T follicular helper cell (primary cell): Measurements from ENCODE around the gene PSG1.
"Not testable (repeated sequence)": the region's sequence is repeated elsewhere in the genome, so short reads cannot be mapped to it uniquely, and the experiment has no call there.

ENCODE experiments used
- DNase-seq: peaks from one replicate; pipeline ENCODE4 v3.0.0-alpha.2; 2020; ENCODE audit warnings: low read depth

PSG1 gene

DNA sequence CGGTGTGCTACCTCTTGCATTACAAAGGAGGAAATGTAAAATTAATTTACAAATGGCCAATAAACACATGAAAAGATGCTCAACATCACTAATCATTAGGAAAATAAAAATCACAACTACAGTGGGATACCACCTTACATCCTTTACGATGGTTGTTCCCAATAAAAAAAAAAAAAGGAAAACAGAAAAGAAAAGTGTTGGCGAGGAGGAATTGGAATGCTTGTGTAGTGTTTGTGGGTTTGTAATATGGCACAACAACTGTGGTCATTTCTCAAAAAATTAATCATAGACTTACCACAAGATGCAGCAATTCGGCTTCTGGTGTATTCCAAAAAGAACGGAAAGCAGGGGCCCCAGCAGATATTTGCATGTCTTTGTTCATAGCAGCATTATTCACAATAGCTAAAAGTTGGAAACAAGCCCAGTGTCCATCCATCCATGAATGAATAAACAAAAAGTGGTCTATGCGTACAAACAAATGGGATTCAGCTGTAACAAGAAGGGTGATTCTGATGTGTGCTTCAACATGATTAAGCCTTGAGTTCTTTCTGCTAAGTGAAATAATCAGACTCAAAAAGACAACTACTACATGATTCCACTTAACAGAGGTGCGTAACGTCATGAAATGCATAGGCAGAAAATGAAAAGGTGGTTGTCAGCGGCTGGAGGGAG is 58.1 kb downstream of the PSG1 start:
- DNase-seq: not testable (repeated sequence)

DNA sequence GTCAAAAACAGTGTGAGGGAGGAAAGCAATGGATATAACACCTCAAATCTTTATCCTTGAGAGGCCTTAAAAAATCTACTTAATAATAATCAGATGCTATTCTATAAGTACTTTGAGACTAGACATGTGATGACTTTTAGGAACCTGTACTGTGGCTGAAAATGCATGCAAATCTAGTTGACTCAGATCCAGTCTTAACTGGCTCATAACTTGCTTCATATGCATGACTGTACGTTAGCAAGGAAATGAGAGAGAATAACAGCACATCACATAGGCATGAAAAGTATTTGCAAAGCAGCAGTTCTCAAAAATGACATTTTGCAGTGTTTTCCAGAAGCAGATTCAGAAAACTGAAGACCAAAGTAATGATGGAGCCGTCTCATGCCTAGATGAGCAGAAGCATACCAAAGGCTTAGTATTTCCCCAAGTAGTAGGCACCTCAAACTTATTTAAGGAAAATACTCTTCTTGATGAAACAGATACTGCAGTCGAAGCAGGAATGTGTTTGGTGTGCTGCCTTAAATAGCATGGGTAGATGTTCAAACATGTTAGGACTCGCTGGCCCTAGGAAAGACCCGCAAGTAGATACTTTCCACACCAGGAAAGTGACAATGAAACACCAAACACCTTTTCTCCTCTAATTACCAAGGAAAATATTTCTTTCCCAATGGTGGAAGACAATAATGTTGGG is 59.4 kb downstream of the PSG1 start:
- not testable (repeated sequence) for DNase-seq

DNA sequence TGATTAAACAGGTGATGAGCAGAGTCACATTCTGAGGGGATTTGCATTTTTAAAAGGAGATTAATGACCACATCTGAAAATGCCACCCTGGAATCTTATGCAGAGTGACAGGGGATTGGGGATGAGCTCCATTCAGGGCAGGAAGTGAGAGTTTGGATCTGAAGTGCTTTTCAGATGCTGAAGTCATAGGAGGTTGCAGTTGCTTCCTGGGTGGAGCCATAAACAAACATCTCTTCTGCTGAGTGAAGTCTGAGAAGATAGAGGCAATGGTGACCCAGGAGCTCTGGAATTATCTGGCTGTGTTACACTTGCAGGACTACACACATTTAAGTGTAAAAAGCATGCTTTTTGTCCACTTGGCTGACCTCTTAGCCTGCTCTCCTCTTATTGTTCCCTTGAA is 62.6 kb downstream of the PSG1 start:
- no peak for DNase-seq
